ENCODE data around the gene GADD45GIP1. TPM values are rescaled to one million over a fixed set of nuclear protein-coding genes. Genes with fewer than 3 reads are reported as not detected.

Gene GADD45GIP1
- 28.1 to 58.3 TPM (median 54.3 TPM) in 5 replicates for total RNA-seq (2022; extraction: Qiagen RNA extraction; ENCODE audit: low read depth)

DNA sequence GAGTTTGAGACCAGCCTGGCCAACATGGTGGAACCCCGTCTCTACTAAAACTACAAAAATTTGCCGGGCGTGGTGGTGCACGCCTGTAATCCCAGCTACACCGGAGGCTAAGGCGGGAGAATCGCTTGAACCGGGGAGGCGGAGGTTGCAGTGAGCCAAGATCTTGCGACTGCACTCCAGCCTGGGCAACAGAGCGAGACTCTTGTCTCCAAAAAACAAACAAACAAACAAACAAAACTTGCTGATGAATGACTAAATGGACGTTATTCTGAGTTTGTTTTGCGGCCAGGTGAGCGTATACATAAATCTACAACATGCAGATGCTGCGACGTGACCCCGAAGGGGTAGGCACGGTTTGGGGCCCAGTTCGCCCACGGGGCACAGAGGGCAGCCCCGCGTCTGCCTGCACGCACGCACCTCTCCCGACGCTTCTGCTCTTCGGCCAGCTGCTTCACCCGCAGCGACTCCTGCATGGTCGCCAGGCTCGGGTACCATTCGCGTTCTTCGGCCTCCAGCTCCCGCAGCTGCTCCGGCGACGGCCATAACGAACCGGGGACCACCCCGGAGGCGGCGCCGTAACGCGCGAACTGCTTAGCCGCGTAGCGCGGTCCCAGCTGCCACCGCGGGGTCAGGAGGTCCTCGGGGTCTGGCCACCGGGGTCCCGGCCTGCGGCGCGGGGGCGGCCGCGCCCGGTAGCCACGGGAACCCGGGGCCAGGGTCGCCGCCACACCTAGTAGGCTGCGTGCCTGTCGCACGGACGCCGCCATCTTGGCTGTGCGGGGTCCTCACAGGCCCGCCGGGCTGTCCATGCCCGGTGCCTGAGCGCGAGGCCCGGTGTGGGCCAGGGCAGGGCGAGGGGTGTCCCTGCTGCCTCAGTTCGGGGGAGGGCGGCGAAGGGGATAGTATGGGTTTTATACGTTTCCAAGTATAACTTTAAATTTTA is at the start of gene GADD45GIP1:
Gene GADD45GIP1 (minus strand): TSS at position 778 of the 943 bp plus-strand sequence. CDS start 11 bp downstream, at position 767.

DNA sequence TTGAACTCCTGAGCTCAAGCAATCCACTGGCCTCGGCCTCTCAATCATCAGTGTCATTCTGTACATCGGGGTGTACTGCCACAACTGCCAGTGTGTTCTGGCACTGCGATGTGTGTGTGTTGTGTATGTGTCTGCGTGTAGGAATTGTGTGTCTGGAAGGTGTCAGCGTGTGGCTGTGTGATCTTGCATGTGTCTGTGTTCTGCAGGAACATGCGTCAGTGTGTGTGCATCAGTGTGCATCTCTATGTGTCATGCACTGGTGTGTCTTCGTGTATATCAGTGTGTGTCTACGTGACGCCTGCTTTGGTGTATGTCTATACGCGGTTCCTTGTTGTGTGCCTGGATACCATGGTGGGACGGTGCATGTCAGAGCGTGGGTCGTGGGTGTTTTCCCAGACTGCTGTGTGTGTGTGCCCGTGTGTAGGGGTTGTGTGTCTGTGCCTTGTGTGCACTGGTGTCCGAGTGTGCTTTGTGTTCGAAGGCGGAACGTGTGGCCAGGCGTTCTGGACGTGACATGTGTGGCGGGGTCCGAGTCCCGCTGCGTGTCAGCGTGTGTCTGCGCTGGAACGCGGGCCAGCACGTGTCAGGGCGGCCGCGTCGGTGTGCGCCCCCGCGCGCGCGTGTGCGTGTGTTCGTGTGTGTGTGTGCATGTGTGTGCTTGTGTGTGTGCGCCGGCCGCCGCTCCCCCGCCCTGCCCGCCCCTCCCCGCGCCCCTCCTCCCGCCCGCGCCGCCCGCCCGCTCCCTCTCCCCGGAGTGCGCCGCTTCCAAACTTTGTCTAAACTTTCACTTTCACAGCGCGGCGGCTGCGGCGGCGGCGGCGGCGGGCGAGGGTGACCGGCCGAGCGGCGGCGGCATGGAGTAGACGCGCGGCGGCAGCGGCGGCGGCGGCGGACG is 37.9 kb upstream of the GADD45GIP1 start, which contains the start of gene NFIX:
Gene NFIX (plus strand): TSS at position 775 of the 895 bp plus-strand sequence. CDS start 363 bp downstream, outside the sequence.

DNA sequence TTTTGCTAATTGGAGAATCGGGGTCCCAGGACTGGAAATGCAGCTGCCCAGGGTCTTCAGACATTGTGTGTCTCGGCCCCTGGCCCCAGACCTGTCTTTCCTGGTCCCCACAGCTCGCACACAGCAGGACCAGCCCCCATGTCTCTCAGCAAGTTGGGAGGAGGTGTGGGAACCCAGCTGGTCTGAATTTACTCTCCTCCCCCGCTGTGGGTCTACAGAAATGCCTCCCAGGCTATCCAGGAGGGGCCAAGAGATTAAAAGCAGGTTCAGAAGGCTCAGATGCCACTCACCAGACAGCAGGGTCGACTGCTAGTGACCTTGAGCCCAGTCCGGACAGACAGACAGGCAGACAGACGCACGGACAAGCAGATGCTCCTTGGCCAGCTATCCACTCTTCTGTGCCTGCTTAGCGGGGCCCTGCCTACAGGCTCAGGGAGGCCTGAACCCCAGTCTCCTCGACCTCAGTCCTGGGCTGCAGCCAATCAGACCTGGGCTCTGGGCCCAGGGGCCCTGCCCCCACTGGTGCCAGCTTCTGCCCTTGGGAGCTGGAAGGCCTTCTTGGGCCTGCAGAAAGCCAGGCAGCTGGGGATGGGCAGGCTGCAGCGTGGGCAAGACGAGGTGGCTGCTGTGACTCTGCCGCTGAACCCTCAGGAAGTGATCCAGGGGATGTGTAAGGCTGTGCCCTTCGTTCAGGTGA is 12.4 kb upstream of the GADD45GIP1 start, which contains the start of gene DAND5:
Gene DAND5 (plus strand): TSS at position 285 of the 697 bp plus-strand sequence. CDS start 85 bp downstream, at position 370.

DNA sequence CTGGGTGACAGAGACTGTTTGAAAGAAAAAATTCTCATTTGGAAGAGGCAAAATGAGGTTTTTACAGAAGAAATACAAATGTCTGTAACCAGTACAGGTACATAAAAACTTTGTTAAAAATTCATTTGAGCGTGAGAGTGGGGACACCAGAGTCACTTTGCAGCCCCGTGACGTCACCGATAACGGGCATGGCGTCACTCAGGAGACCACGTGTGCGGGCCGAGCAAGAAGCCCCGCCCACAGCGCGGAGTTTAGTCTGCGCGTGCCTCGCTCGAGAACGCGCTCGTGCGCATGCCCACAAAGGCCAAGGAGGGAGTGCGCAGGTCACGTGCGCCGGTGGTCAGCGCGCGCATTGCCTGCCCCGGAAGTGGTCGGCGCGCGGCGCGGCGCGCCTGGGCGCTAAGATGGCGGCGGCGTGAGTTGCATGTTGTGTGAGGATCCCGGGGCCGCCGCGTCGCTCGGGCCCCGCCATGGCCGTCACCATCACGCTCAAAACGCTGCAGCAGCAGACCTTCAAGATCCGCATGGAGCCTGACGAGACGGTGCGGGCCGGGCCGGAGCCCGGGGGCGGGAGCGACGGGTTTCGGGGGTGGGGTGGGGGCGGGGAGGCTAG is 11.4 kb downstream of the GADD45GIP1 start, which contains the start of gene RAD23A:
Gene RAD23A (plus strand): TSS at position 384 of the 613 bp plus-strand sequence. CDS start 87 bp downstream, at position 471.

DNA sequence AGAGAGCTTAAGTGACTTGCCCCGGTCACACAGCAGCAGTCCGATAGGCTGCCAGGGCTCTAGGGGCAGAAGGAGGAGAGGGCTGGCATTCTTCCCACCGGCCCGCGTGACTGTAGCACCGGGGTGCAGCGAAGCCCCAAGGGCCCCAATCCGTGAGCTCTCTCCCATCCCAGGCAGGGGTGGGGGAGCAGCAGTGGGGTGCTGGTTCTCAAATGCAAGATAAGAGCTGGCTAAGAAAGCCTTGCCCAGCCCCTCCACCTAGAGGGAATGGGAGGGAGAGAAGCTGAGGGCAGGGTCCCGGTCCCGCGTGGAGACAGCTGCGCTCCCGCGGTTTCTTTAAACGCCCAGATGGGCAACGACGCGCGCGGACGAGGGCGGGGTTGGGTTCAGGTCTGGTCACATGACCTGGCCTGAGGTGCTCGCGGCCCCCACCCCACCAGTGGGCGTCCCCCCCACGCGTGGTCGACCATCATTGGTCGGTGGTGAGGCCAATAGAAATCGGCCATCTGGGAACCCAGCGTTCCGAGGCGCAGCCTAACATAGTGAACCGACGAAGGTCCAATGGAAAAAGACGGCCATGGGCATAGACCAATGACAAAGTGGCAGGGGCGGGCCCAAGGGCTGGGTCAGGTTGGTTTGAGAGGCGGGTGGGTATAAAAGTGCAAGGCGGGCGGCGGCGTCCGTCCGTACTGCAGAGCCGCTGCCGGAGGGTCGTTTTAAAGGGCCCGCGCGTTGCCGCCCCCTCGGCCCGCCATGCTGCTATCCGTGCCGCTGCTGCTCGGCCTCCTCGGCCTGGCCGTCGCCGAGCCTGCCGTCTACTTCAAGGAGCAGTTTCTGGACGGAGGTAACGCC is 18.9 kb downstream of the GADD45GIP1 start, which contains the start of gene CALR:
Gene CALR (plus strand): TSS at position 683 of the 852 bp plus-strand sequence. CDS start 71 bp downstream, at position 754.

DNA sequence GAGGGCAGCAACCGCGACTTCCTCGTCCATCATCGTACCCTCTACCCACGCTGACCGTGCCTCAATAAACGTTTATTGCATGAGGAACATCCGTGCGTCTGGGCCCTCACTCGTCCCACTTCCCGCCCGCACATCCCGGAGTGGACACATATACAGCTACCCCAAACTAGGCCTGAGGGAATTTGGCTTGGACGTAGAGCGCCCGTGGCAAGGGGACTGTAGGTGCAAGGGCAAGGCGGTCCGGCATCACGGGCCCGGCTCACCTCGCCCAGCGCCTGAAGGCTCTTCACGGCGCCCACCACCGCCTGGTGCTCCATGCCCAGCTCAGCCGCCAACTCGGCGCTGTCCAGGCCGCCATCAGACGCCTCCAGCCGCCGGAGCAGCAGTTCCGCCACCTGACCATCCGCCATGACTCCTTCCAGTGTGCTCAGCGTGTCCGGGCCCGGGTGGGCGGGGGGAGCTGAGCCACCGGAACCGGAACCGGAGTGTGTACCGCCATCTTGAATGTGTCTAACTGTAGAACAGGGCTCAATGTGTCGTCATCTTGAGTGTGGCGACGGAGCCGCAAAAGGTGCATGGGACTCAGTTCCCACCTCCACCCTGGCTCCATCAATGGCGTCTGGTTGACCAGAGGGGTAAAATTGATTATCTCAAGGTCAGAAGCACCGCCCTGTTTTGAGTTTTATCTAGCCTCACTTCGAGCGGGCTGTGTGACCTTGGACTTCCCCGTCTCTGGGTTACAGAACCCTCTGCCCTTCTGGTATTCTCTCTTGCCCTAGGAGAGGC is 23.5 kb downstream of the GADD45GIP1 start, which contains the start of gene FARSA:
Gene FARSA (minus strand): TSS at position 425 of the 786 bp plus-strand sequence. CDS start 15 bp downstream, at position 410.

Other genes with a start within 250 kb of the GADD45GIP1 start
- gene TNPO2, start 233.3 kb downstream of the GADD45GIP1 start, total RNA-seq (2022; extraction: Qiagen RNA extraction; ENCODE audit: low read depth), result 24.7 to 40.2 TPM (median 36.9 TPM) in 5 replicates
- gene TRIR, start 222.5 kb downstream of the GADD45GIP1 start, total RNA-seq (2022; extraction: Qiagen RNA extraction; ENCODE audit: low read depth), result 146 to 249 TPM (median 219 TPM) in 5 replicates
- gene GET3, start 219.7 kb downstream of the GADD45GIP1 start, total RNA-seq (2022; extraction: Qiagen RNA extraction; ENCODE audit: low read depth), result 63.4 to 104 TPM (median 94.9 TPM) in 5 replicates
- gene BEST2, start 205.4 kb downstream of the GADD45GIP1 start, total RNA-seq (2022; extraction: Qiagen RNA extraction; ENCODE audit: low read depth), result 0.47 to 0.85 TPM (median 0.62 TPM) in 5 replicates
- gene HOOK2, start 181.7 kb downstream of the GADD45GIP1 start, total RNA-seq (2022; extraction: Qiagen RNA extraction; ENCODE audit: low read depth), result 4.5 to 14.2 TPM (median 11.1 TPM) in 5 replicates
- gene JUNB, start 165.7 kb downstream of the GADD45GIP1 start, total RNA-seq (2022; extraction: Qiagen RNA extraction; ENCODE audit: low read depth), result 77.9 to 186 TPM (median 154 TPM) in 5 replicates
- gene PRDX2, start 155.4 kb downstream of the GADD45GIP1 start, total RNA-seq (2022; extraction: Qiagen RNA extraction; ENCODE audit: low read depth), result 0.61 to 1.1 TPM (median 0.78 TPM) in 5 replicates
- gene THSD8, start 155.2 kb downstream of the GADD45GIP1 start, total RNA-seq (2022; extraction: Qiagen RNA extraction; ENCODE audit: low read depth), result 4.8 to 12.3 TPM (median 8.1 TPM) in 5 replicates
- 26.4 to 47.1 TPM (median 46.2 TPM) in 5 replicates for gene RNASEH2A, start 150.6 kb downstream of the GADD45GIP1 start, total RNA-seq (2022; extraction: Qiagen RNA extraction; ENCODE audit: low read depth)
- gene RTBDN, start 122.6 kb downstream of the GADD45GIP1 start, total RNA-seq (2022; extraction: Qiagen RNA extraction; ENCODE audit: low read depth), result 0.29 to 0.36 TPM in 2 of 5 replicates, not detected in the others
- gene MAST1, start 118.7 kb downstream of the GADD45GIP1 start, total RNA-seq (2022; extraction: Qiagen RNA extraction; ENCODE audit: low read depth), result 0.98 to 2.5 TPM (median 2.5 TPM) in 5 replicates
- gene DNASE2, start 75.8 kb downstream of the GADD45GIP1 start, total RNA-seq (2022; extraction: Qiagen RNA extraction; ENCODE audit: low read depth), result 22.6 to 31.7 TPM (median 30.2 TPM) in 5 replicates
- gene KLF1, start 70.0 kb downstream of the GADD45GIP1 start, total RNA-seq (2022; extraction: Qiagen RNA extraction; ENCODE audit: low read depth), result not detected in 5 replicates
- gene GCDH, start 66.1 kb downstream of the GADD45GIP1 start, total RNA-seq (2022; extraction: Qiagen RNA extraction; ENCODE audit: low read depth), result 7.4 to 10.3 TPM (median 9.3 TPM) in 5 replicates
- gene SYCE2, start 37.9 kb downstream of the GADD45GIP1 start, total RNA-seq (2022; extraction: Qiagen RNA extraction; ENCODE audit: low read depth), result 0.29 to 1.0 TPM (median 0.84 TPM) in 4 of 5 replicates, not detected in the other
- gene FARSA, start 23.5 kb downstream of the GADD45GIP1 start, total RNA-seq (2022; extraction: Qiagen RNA extraction; ENCODE audit: low read depth), result 51.4 to 78.1 TPM (median 75.8 TPM) in 5 replicates
- 489 to 619 TPM (median 537 TPM) in 5 replicates for gene CALR, start 18.6 kb downstream of the GADD45GIP1 start, total RNA-seq (2022; extraction: Qiagen RNA extraction; ENCODE audit: low read depth)
- 62.0 to 88.3 TPM (median 81.0 TPM) in 5 replicates for gene RAD23A, start 11.4 kb downstream of the GADD45GIP1 start, total RNA-seq (2022; extraction: Qiagen RNA extraction; ENCODE audit: low read depth)
- gene DAND5, start 12.4 kb upstream of the GADD45GIP1 start, total RNA-seq (2022; extraction: Qiagen RNA extraction; ENCODE audit: low read depth), result 0.08 to 0.19 TPM in 2 of 5 replicates, not detected in the others
- gene NFIX, start 38.3 kb upstream of the GADD45GIP1 start, total RNA-seq (2022; extraction: Qiagen RNA extraction; ENCODE audit: low read depth), result 2.2 to 4.9 TPM (median 4.5 TPM) in 5 replicates
- gene LYL1, start 145.6 kb upstream of the GADD45GIP1 start, total RNA-seq (2022; extraction: Qiagen RNA extraction; ENCODE audit: low read depth), result 0.51 to 1.7 TPM (median 0.93 TPM) in 5 replicates
- 33.3 to 44.2 TPM (median 40.1 TPM) in 5 replicates for gene TRMT1, start 159.5 kb upstream of the GADD45GIP1 start, total RNA-seq (2022; extraction: Qiagen RNA extraction; ENCODE audit: low read depth)
- 24.2 to 52.0 TPM (median 41.4 TPM) in 5 replicates for gene NACC1, start 161.0 kb upstream of the GADD45GIP1 start, total RNA-seq (2022; extraction: Qiagen RNA extraction; ENCODE audit: low read depth)
- 36.0 to 61.4 TPM (median 59.8 TPM) in 5 replicates for gene STX10, start 193.2 kb upstream of the GADD45GIP1 start, total RNA-seq (2022; extraction: Qiagen RNA extraction; ENCODE audit: low read depth)
- 34.0 to 67.3 TPM (median 58.4 TPM) in 5 replicates for gene IER2, start 193.2 kb upstream of the GADD45GIP1 start, total RNA-seq (2022; extraction: Qiagen RNA extraction; ENCODE audit: low read depth)

Data from A549 treated with ZK216348 at 1 μM for 4 hours (cell line).